Measurements from ENCODE around the gene NCKAP5.

Gene NCKAP5

DNA sequence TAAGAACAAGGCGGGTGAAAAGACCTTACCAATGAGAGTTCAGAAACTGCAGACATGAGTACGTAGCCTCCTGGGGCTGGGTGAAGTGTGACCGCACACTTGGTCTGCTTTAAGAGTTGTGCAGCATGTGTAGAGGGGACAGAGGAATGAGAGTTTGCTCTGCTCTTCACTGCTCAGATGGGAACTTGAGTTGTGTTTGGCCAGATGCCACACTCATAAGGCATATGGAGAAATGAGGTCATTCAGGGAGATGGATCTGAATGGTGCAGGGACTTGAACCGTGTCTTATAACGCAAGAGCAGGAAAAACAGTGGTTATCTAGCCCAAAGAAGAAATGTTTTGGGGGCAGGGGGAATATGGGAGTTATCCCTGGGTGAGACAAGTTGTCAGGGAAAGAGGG lies 624.4 kb downstream of the NCKAP5 start:
- Histone ChIP-seq H3K36me3 (ENCODE audit: control insufficient read depth, insufficient read depth, low read length) (no peaks in the 10 kb centered on the region), H3K4me3 (ENCODE audit: insufficient read depth, low read depth, low read length) (no peak overlapping the region), H3K27ac (ENCODE audit: insufficient read depth, low read depth, low read length, poor library complexity, severe bottlenecking) (no peak overlapping the region), H3K4me1 (ENCODE audit: control insufficient read depth, insufficient read depth, low read length) (no peaks in the 10 kb centered on the region), H3K27me3 (ENCODE audit: control insufficient read depth, insufficient read depth, low read length, poor library complexity, severe bottlenecking) (no peaks in the 10 kb centered on the region), H3K9me3 (ENCODE audit: control insufficient read depth, low read length) (no peaks in the 10 kb centered on the region)
- WGBS, 2 experiments: 95 to 97% methylated on average over 5 of the region's 5 CpGs

DNA sequence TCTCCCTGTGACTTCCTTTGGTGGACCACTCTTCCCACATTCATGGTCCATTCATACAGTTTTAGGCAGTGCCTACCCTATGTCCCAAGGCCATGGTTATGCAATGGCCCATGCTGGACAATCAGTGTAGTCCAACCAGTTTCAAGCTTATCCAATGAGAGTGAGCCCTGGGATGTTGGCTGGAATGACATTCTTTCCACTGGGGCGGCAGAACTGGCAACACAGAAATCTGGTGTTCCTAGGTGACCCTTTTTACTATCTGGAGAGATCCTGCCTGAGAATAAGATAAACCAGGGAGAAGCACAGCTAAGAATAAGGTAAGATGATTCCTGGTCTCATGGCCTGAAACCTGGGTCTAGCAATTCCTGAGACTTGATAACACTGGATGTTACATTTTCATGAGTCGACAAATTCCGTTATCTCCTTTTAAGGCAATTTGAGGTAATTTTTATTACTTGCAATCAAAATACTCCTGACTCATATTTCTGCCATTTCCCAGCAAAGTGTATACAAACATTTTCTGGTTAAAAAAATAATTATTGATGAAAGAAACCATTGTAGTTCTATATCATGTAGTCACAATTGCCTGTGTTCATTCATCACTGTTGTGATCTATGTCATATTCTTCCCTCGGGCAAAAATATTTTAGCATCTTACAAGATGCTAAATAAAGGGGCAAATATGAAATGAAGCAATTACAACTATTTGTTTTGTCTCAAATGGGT lies 626.8 kb downstream of the NCKAP5 start:
- H3K9me3 ChIP-seq (ENCODE audit: control insufficient read depth, low read length): no peaks in the 10 kb centered on the region
- no peak overlapping the region for H3K4me3 ChIP-seq (ENCODE audit: insufficient read depth, low read depth, low read length)
- H3K4me1 ChIP-seq (ENCODE audit: control insufficient read depth, insufficient read depth, low read length): no peaks in the 10 kb centered on the region
- no peaks in the 10 kb centered on the region for H3K27me3 ChIP-seq (ENCODE audit: control insufficient read depth, insufficient read depth, low read length, poor library complexity, severe bottlenecking)
- H3K36me3 ChIP-seq (ENCODE audit: control insufficient read depth, insufficient read depth, low read length): no peaks in the 10 kb centered on the region
- WGBS, 2 experiments: 94 to 96% methylated on average over 1 to 4 of the region's 4 CpGs
- H3K27ac ChIP-seq (ENCODE audit: insufficient read depth, low read depth, low read length, poor library complexity, severe bottlenecking): no peak overlapping the region

DNA sequence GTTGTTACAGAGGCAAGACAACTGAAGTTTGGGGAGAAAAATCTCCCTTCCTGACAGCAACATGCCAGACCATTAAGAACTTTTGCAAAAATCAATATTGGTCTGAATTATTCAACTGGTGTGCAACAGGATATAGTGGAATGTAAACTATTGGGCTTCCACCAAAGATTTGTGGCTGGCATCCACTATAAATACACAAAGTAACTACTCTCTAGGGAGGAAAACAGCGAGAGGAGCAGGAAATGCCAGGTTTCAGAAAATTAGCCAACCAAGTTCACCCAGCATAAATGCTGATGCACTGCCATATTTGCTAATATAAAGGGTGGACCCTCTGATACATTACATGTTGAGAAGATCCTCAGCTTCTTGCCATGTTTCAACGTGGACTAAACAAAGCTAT lies 630.6 kb downstream of the NCKAP5 start:
- no peaks in the 10 kb centered on the region for H3K9me3 ChIP-seq (ENCODE audit: control insufficient read depth, low read length)
- no peaks in the 10 kb centered on the region for H3K4me1 ChIP-seq (ENCODE audit: control insufficient read depth, insufficient read depth, low read length)
- no peak overlapping the region for H3K4me3 ChIP-seq (ENCODE audit: insufficient read depth, low read depth, low read length)
- H3K36me3 ChIP-seq (ENCODE audit: control insufficient read depth, insufficient read depth, low read length): no peaks in the 10 kb centered on the region
- WGBS, 2 experiments: 87 to 88% methylated on average over 2 of the region's 2 CpGs
- no peaks in the 10 kb centered on the region for H3K27me3 ChIP-seq (ENCODE audit: control insufficient read depth, insufficient read depth, low read length, poor library complexity, severe bottlenecking)
- no peak overlapping the region for H3K27ac ChIP-seq (ENCODE audit: insufficient read depth, low read depth, low read length, poor library complexity, severe bottlenecking)

DNA sequence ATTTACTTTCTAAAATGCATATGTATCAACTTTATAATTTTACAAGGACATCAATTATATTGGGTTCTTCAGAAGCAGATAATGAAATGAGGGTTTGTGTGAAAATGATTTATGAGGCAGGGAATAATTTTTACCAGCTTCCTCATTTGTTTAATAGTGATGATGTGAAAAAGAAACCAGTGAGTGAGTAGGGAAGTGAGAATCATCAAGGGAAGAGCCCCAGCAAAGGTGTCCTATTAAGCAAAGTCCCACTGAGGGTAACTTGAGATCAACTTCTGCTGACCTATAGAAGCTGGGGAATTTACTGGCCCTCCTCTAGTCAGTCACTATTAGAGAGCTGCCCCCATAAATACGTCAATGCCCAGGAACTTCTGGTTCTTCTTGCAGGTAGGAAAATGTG lies 631.5 kb downstream of the NCKAP5 start:
- H3K36me3 ChIP-seq (ENCODE audit: control insufficient read depth, insufficient read depth, low read length): no peaks in the 10 kb centered on the region
- H3K9me3 ChIP-seq (ENCODE audit: control insufficient read depth, low read length): no peaks in the 10 kb centered on the region
- H3K27ac ChIP-seq (ENCODE audit: insufficient read depth, low read depth, low read length, poor library complexity, severe bottlenecking): no peak overlapping the region
- H3K4me3 ChIP-seq (ENCODE audit: insufficient read depth, low read depth, low read length): no peak overlapping the region
- no peaks in the 10 kb centered on the region for H3K4me1 ChIP-seq (ENCODE audit: control insufficient read depth, insufficient read depth, low read length)
- no peaks in the 10 kb centered on the region for H3K27me3 ChIP-seq (ENCODE audit: control insufficient read depth, insufficient read depth, low read length, poor library complexity, severe bottlenecking)
- WGBS, 2 experiments: 73 to 84% methylated on average over 1 of the region's 1 CpG

DNA sequence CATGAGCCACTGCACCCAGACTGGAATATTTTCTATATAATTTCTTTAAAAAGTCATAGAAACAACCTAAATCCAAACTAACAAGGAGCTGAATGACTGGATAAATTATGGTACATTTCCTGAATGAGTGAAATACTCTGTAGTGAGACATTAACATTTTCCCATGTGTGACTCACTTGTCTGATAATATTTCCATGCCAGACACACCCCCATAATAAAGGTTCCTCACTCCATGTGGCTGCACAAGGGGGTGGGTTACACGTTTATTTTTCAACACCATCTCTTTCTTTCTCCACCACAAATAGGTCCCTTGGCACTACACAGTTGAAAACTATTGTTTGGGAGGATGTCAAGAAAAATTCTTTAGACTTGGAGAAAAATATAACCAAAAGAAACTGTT lies 632.0 kb downstream of the NCKAP5 start:
- H3K27ac ChIP-seq (ENCODE audit: insufficient read depth, low read depth, low read length, poor library complexity, severe bottlenecking): no peak overlapping the region
- H3K4me3 ChIP-seq (ENCODE audit: insufficient read depth, low read depth, low read length): no peak overlapping the region
- 83% methylated on average over 1 of the region's 1 CpG; no CpG with 5 or more reads in 1 of the 2 experiments for WGBS, 2 experiments
- H3K4me1 ChIP-seq (ENCODE audit: control insufficient read depth, insufficient read depth, low read length): no peaks in the 10 kb centered on the region
- no peaks in the 10 kb centered on the region for H3K9me3 ChIP-seq (ENCODE audit: control insufficient read depth, low read length)
- H3K27me3 ChIP-seq (ENCODE audit: control insufficient read depth, insufficient read depth, low read length, poor library complexity, severe bottlenecking): no peaks in the 10 kb centered on the region
- no peaks in the 10 kb centered on the region for H3K36me3 ChIP-seq (ENCODE audit: control insufficient read depth, insufficient read depth, low read length)

DNA sequence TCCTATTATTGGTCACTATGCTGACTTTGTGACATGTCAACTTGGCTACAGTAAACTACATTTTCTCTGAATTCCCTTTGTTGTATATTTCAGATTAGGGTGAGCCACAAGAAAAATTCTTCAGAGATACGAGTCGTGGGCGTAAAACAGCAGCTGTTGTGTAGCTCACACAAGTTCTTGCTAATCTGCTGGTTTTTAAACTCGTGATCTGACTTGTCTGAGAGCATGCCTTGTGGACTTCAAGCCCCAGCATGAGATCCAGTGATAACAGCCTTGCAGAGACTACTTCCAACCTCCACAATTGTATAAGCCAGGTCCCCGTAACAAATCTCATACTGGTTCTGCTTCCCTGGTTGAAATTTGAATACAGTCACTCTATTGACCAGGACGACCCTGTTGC lies 638.5 kb downstream of the NCKAP5 start:
- H3K27me3 ChIP-seq (ENCODE audit: control insufficient read depth, insufficient read depth, low read length, poor library complexity, severe bottlenecking): no peaks in the 10 kb centered on the region
- no peaks in the 10 kb centered on the region for H3K36me3 ChIP-seq (ENCODE audit: control insufficient read depth, insufficient read depth, low read length)
- H3K4me3 ChIP-seq (ENCODE audit: insufficient read depth, low read depth, low read length): no peak overlapping the region
- no peaks in the 10 kb centered on the region for H3K4me1 ChIP-seq (ENCODE audit: control insufficient read depth, insufficient read depth, low read length)
- no peaks in the 10 kb centered on the region for H3K9me3 ChIP-seq (ENCODE audit: control insufficient read depth, low read length)
- 90 to 94% methylated on average over 6 of the region's 6 CpGs for WGBS, 2 experiments
- no peak overlapping the region for H3K27ac ChIP-seq (ENCODE audit: insufficient read depth, low read depth, low read length, poor library complexity, severe bottlenecking)

DNA sequence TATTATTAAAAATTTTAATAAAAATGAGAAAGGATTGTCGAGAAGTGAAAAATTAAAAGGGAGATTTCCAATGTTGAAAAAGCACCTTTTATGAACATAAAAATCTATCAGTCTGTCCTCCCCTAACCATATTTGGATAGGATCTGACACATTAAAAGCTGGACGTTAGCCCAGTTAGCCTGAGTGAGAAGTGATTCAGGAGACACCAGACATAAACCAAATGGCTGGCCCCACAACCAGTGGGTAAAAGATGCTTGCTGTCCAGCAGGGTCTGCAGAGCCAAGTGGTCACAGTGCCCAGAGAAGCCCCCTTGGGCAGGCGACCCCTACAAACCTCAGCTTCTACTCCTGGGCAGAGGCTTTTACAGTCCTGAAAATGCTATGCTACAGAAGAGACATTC lies 644.5 kb downstream of the NCKAP5 start:
- H3K9me3 ChIP-seq (ENCODE audit: control insufficient read depth, low read length): no peaks in the 10 kb centered on the region
- no peaks in the 10 kb centered on the region for H3K36me3 ChIP-seq (ENCODE audit: control insufficient read depth, insufficient read depth, low read length)
- 91 to 96% methylated on average over 2 to 3 of the region's 3 CpGs for WGBS, 2 experiments
- no peaks in the 10 kb centered on the region for H3K4me1 ChIP-seq (ENCODE audit: control insufficient read depth, insufficient read depth, low read length)
- no peaks in the 10 kb centered on the region for H3K27me3 ChIP-seq (ENCODE audit: control insufficient read depth, insufficient read depth, low read length, poor library complexity, severe bottlenecking)
- no peak overlapping the region for H3K4me3 ChIP-seq (ENCODE audit: insufficient read depth, low read depth, low read length)
- H3K27ac ChIP-seq (ENCODE audit: insufficient read depth, low read depth, low read length, poor library complexity, severe bottlenecking): no peak overlapping the region

DNA sequence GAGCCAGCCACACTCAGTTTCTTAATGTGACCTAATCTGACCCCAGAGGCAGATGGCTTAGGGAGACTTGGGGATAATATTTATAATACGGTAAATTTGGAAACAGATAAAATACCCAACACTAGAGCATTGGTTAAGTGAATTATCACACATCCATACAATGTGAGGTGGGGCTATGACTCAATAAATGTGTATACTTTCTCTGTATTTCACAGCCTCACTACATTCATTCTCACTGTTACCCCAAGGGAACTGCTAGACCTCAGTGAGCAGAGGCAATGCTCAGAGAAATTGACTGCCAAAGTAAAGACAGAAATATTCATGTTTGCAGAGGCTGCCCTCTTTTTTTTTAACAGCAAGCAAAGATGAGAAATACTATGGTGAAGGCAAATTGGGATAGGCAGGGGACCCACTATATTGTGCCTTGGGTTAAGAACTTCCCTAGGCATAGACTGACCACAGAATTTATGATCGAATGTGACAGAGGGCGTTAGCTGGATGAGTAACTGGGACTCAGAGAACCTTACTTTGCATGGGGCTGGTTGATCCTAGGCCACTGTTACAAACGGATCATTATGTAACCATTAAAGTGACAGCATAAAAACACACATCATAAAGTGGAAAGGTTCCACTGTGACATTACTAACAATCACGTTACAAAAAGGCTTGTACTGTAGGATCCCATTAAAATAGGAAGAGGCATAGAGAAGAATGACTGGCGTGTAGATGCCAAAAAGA lies 652.3 kb downstream of the NCKAP5 start:
- H3K4me3 ChIP-seq (ENCODE audit: insufficient read depth, low read depth, low read length): no peak overlapping the region
- no peaks in the 10 kb centered on the region for H3K4me1 ChIP-seq (ENCODE audit: control insufficient read depth, insufficient read depth, low read length)
- no peaks in the 10 kb centered on the region for H3K27me3 ChIP-seq (ENCODE audit: control insufficient read depth, insufficient read depth, low read length, poor library complexity, severe bottlenecking)
- no peaks in the 10 kb centered on the region for H3K36me3 ChIP-seq (ENCODE audit: control insufficient read depth, insufficient read depth, low read length)
- WGBS, 2 experiments: 90 to 94% methylated on average over 5 to 6 of the region's 6 CpGs
- H3K9me3 ChIP-seq (ENCODE audit: control insufficient read depth, low read length): no peaks in the 10 kb centered on the region
- no peak overlapping the region for H3K27ac ChIP-seq (ENCODE audit: insufficient read depth, low read depth, low read length, poor library complexity, severe bottlenecking)

DNA sequence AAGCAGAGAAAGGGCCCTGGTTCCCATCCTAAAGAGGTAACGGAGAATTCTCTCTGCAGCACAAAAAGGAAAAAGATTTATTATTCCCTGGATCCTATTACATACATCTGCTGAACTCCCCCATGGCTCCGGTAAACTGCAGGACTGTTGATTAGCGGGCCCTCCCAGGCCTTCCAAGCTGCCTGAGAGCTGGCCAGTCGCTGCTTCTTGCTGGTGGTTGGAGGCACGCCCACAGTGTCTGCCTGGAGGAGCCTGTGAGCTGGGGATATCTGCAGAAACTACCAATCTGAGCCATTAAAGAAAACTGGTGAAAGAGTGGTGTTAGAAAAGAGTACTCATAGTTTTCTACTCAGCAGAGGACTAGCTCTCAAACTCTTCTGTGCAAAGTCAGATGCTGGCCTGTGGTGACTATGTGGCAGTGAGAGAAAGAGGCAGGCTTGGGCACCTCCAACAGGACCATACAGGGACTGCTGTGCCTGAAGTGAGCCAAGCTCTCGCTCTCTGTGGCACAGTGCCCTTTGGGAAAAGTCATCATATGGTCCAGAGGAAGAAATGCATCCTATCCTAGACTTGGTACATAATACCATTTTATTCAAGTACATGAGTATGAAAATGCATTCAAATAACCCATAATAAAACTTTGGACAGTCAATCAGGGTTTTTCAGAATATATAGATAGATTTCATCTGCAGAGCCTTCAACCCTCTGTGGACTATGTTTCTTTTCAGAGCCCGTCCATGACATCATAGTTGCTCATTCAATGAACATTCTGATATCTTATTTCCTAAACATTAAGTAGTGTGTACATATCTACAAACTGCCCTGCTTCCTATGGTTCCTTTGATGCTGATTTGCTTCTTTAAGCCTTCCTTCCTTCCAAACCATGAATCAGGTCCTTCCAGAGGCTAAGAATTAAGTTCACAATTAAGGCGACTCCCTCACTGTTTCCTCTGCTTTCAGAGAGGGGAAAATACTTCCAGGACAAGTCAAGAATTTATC lies 656.2 kb downstream of the NCKAP5 start:
- Histone ChIP-seq H3K4me3 (ENCODE audit: insufficient read depth, low read depth, low read length) (no peak overlapping the region), H3K27me3 (ENCODE audit: control insufficient read depth, insufficient read depth, low read length, poor library complexity, severe bottlenecking) (no peaks in the 10 kb centered on the region), H3K4me1 (ENCODE audit: control insufficient read depth, insufficient read depth, low read length) (no peaks in the 10 kb centered on the region), H3K36me3 (ENCODE audit: control insufficient read depth, insufficient read depth, low read length) (no peaks in the 10 kb centered on the region), H3K9me3 (ENCODE audit: control insufficient read depth, low read length) (no peaks in the 10 kb centered on the region), H3K27ac (ENCODE audit: insufficient read depth, low read depth, low read length, poor library complexity, severe bottlenecking) (no peak overlapping the region)
- 73 to 80% methylated on average over 8 of the region's 8 CpGs for WGBS, 2 experiments

DNA sequence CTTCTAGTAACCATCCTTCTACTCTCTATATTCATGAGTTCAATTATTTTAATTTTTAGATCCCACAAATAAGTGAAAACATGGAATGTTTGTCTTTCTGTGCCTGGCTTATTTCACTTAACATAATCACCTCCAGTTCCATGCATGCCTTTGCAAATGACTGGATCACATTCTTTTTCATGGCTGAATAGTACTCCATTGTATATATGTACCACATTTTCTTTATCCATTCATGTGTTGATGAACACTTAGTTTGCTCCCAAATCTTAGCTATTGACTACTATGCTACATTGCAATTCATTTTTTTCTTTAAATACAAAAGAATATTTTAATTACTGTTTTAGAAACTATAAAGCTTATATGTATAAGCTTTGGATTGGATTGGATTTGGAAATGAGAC lies 657.8 kb downstream of the NCKAP5 start:
- H3K9me3 ChIP-seq (ENCODE audit: control insufficient read depth, low read length): no peaks in the 10 kb centered on the region
- H3K4me1 ChIP-seq (ENCODE audit: control insufficient read depth, insufficient read depth, low read length): no peaks in the 10 kb centered on the region
- no peaks in the 10 kb centered on the region for H3K27me3 ChIP-seq (ENCODE audit: control insufficient read depth, insufficient read depth, low read length, poor library complexity, severe bottlenecking)
- H3K36me3 ChIP-seq (ENCODE audit: control insufficient read depth, insufficient read depth, low read length): no peaks in the 10 kb centered on the region
- H3K4me3 ChIP-seq (ENCODE audit: insufficient read depth, low read depth, low read length): no peak overlapping the region
- H3K27ac ChIP-seq (ENCODE audit: insufficient read depth, low read depth, low read length, poor library complexity, severe bottlenecking): no peak overlapping the region
